GM10266 (cell line): Measurements from ENCODE around the gene TCEANC2.

Experiments used
- DNase-seq: peaks from one replicate; pipeline ENCODE4 v3.0.0; 2012; ENCODE audit errors: extremely low spot score
- TF ChIP-seq, protein P1 (sequence below): IDR thresholded peaks from 2 replicates; pipeline ENCODE4 v1.5.1; 2012; ENCODE audit warnings: mild to moderate bottlenecking, low read depth; ENCODE audit not compliant: control insufficient read depth, insufficient read depth; ENCODE audit errors: missing control alignments

The TCEANC2 gene

GRCh38 chr1:54051933-54052430, 1.4 kb upstream of the TCEANC2 start:
- TF ChIP-seq, protein P1, sequence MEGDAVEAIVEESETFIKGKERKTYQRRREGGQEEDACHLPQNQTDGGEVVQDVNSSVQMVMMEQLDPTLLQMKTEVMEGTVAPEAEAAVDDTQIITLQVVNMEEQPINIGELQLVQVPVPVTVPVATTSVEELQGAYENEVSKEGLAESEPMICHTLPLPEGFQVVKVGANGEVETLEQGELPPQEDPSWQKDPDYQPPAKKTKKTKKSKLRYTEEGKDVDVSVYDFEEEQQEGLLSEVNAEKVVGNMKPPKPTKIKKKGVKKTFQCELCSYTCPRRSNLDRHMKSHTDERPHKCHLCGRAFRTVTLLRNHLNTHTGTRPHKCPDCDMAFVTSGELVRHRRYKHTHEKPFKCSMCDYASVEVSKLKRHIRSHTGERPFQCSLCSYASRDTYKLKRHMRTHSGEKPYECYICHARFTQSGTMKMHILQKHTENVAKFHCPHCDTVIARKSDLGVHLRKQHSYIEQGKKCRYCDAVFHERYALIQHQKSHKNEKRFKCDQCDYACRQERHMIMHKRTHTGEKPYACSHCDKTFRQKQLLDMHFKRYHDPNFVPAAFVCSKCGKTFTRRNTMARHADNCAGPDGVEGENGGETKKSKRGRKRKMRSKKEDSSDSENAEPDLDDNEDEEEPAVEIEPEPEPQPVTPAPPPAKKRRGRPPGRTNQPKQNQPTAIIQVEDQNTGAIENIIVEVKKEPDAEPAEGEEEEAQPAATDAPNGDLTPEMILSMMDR, result no peak
- DNase-seq, result no peak

DNA sequence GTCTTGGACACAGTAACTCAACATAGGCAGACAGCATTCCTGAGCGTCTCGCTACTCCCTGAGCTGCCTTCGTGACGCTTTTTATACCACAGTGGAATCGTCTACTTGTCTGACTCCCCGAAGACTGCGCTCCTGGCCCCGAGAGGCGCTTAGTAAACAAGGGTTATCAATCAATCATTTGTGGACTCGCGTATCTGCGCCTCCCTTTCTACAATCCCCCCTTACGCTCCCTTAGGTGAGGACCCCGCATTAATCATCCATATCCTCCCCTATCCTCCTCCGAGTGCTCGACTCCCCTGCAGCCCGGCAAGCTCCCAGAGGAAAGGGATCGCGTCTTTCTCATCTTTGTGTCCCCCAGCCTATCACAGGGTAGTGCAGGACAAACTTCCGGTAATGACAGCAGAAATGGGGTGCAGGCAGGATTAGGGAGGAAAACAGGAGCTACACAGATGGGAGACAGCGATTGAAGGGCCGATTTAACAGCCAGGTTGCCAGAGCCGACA, 926 bp upstream of the TCEANC2 start:
- peak; percentile 24 for DNase-seq

DNA sequence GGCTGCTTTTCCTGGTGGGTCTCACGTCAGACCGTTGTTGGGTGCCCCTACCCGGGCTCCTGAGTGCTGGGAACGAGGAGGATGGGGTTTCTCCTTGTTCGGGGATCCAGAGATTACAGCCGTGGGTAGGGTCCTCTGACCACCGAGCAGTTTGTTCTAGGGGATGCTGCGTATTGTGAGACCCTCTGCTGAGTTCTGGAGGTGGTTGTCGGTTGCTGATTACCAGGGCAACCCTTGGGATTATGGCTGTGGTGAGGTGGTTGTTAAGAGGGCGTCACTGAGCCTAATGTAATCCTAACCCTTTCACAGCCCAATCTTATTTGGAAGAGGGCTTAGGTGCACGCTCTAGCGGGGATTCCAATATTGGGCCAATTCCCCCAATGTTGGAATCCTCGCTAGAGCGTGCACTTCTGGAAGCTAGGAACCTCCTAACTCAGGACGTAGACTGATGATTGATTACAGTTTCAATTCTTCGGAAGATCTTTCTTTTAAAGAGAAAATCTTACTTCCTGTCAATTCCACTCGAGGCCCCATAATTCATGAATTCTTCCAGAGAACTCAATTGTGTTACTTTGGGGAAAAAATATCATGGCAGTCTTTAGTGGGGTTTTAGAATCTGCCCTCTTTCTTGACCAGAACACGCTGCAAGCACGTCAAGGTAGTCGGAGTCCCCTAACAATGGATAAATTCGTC, 483 bp downstream of the TCEANC2 start:
- no peak for DNase-seq

More for the DNA sequence above, 926 bp upstream of the TCEANC2 start:
- TF ChIP-seq, protein P1, result no peak

GRCh38 chr1:54054438-54054749, 986 bp downstream of the TCEANC2 start:
- peak; percentile 9 for DNase-seq

More for the DNA sequence above, 483 bp downstream of the TCEANC2 start:
- TF ChIP-seq, protein P1, result no peak

DNA sequence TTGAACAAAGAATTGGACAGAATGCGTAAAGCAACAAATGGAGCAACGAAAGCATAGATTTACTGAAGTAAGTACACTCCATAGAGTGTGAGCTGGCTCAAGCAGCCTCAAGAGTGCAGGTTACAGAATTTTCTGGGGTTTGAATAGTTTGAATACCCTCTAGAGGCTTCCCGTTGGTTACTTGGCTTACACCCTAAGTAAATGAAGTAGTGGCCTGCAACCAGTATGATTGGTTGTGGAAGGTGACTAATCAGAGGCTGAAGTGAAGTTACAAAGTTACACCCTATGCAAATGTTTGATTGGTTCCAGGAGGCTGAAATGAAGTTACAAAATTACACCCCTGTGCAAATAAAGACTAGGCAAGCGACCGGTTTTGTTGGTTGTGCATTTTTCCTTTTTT, 10.9 kb downstream of the TCEANC2 start:
- no peak for DNase-seq
- TF ChIP-seq, protein P1, result no peak

More at GRCh38 chr1:54054438-54054749, 986 bp downstream of the TCEANC2 start:
- TF ChIP-seq, protein P1, result peak; percentile 51

GRCh38 chr1:54069791-54070170, 16.4 kb downstream of the TCEANC2 start:
- DNase-seq, result no peak
- TF ChIP-seq, protein P1, result peak; percentile 28

GRCh38 chr1:54070171-54070837, 16.9 kb downstream of the TCEANC2 start:
- TF ChIP-seq, protein P1, result peak; percentile 78
- peak; percentile 59 for DNase-seq
